KOPT-K1 (cell line): Measurements from ENCODE around the gene CFAP221.

Experiments used
- H3K27ac ChIP-seq: fragments of 200-600 bp; sonication (generic); 2 replicates; pipeline ENCODE4 v1.5.1; 2016; ENCODE audit warnings: antibody characterized with exemption, mild to moderate bottlenecking, low read depth, low read length; ENCODE audit not compliant: poor library complexity, severe bottlenecking
- H3K36me3 ChIP-seq: fragments of 200-600 bp; sonication (generic); 2 replicates; pipeline ENCODE4 v1.5.1; 2017; ENCODE audit warnings: antibody characterized with exemption, mild to moderate bottlenecking, low read length, moderate library complexity; ENCODE audit not compliant: insufficient read depth
- H3K9me3 ChIP-seq: fragments of 200-600 bp; sonication (generic); 2 replicates; pipeline ENCODE4 v1.5.1; 2017; ENCODE audit warnings: antibody characterized with exemption, low read length, mild to moderate bottlenecking; ENCODE audit not compliant: insufficient read depth, poor library complexity, severe bottlenecking

CFAP221 gene

DNA sequence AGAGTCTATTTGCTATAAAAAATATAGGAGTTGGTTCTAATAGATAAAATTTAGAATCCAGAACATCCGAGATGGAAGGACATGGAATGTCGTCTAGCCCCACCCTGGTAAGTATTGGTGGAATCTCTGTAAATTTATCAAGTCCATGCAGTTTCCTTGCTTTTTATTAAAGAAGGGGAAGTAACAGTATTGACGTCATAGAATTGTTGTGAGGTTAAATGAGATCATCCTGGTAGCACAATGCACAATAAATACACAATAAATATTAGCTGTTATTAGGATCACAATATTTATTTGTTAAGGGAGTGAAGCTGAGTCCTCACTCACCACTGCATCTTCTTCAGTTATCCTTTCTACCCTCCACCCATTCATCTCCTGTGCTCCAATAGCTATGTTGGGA lies 118.0 kb downstream of the CFAP221 start:
- H3K27ac ChIP-seq = no peak overlapping the region
- no peaks in the 10 kb centered on the region for H3K36me3 ChIP-seq
- no peaks in the 10 kb centered on the region for H3K9me3 ChIP-seq

DNA sequence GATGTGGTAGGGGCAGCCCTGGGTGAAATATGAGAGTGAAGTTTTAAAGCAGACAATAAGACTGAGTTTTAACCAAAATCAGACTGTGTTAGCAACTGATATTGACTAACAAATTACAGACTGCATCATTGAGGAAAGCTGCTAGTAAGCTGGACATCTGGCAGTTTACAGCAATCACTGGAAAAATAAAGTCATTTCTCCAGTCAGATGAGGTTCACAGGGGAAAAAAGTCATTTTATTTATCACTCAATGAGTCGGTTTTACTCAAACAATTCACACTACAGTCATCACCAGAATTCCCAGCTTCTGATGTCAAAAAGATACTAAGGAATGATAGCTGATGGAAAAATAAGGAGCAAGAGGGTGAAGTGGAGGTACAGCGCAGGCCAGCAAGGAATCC lies 124.3 kb downstream of the CFAP221 start:
- no peaks in the 10 kb centered on the region for H3K9me3 ChIP-seq

DNA sequence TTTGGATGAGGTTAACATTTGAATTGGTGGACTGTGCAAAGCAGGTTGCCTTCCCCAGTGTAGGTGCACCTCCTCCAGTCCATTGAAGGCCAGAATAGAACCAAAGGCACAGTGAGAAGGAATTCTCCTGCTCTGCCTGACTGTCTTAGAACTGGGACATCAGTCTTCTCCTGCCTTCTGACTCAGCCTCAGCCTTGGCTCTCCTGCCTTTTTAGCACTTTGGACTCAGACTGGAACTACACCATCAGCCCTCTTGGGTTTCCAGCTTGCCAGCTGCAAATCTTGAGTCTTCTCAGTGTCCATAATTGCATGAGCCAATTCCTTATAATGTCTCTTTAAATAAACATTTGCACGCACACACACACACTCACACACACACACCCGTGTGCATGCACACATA lies 126.8 kb downstream of the CFAP221 start:
- Histone ChIP-seq H3K36me3 (no peaks in the 10 kb centered on the region), H3K9me3 (no peaks in the 10 kb centered on the region), H3K27ac (no peak overlapping the region)

More for the DNA sequence above, 124.3 kb downstream of the CFAP221 start:
- H3K36me3 ChIP-seq = no peaks in the 10 kb centered on the region
- H3K27ac ChIP-seq = no peak overlapping the region

DNA sequence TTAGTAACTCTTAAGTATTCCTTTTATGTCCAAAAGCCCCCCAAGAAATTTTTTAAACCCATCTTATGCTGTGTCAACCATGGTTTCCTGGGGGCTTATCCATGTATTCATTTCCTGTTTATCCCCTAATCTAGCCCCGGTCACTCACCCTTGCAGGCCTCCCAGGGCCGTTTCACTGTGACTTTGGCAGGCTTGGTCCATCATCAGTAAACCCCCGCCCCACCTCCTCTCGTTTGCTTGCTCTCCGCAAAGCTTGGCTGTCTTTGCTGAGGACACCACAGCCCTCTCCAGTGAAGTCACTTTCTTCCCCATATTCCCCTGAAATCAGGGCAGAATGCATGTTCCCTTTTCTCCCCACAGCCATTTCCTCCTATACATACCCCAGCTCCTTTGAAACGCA lies 127.5 kb downstream of the CFAP221 start:
- Histone ChIP-seq H3K27ac (no peak overlapping the region), H3K36me3 (no peaks in the 10 kb centered on the region), H3K9me3 (no peaks in the 10 kb centered on the region)

DNA sequence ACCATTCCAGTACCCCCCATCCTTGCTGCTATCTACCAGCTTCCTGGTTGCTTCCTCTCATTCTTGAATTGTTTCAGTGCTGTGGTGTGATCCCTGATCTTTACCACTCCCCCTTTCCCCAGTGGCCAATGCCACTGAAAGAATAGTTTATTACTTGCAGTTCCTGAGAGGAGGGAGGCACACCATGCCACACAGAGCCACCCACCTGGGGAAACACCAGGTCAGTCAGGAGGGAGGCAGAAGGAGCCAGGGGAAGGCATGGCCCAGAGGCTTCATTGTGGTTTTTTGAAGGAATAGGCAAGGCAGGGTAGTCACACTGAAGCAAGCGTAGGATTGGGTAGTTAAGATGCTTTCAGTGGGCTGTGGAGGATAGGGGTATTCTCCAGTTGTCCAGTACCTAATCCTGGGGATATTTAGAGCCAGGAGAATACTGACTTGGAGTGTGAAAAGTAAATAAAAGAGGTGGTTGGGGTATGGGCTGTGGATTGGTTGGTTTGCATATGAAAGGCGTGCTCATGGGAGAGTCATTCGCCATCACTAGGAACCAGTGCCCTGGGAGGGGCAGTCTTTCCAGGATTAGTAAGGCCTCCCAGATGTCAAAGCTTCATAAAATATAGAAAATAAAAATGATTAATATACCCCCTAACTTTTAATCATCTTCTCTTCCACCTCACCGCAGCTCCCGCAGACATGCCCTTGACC lies 128.1 kb downstream of the CFAP221 start:
- Histone ChIP-seq H3K36me3 (no peaks in the 10 kb centered on the region), H3K9me3 (no peaks in the 10 kb centered on the region), H3K27ac (no peak overlapping the region)

DNA sequence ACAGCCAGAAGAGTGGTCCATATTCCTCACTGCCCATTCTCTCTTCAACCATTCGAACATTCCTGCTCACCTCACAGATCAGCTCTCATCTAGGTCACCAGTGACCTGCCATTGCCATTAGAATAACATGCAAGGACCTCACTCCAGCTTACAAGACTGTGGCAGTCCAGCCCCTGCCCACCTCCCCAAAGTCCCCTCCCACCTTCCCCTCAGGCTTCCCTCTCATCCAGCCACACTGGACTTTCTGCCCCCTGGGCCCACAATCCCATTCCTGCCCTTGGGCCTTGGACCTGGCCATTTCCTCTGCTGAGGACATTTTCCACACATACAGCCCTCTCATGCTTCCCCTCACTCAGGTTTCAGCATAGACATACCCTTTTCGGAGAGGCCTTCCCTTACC lies 129.5 kb downstream of the CFAP221 start:
- Histone ChIP-seq H3K27ac (no peak overlapping the region), H3K36me3 (no peaks in the 10 kb centered on the region), H3K9me3 (no peaks in the 10 kb centered on the region)

DNA sequence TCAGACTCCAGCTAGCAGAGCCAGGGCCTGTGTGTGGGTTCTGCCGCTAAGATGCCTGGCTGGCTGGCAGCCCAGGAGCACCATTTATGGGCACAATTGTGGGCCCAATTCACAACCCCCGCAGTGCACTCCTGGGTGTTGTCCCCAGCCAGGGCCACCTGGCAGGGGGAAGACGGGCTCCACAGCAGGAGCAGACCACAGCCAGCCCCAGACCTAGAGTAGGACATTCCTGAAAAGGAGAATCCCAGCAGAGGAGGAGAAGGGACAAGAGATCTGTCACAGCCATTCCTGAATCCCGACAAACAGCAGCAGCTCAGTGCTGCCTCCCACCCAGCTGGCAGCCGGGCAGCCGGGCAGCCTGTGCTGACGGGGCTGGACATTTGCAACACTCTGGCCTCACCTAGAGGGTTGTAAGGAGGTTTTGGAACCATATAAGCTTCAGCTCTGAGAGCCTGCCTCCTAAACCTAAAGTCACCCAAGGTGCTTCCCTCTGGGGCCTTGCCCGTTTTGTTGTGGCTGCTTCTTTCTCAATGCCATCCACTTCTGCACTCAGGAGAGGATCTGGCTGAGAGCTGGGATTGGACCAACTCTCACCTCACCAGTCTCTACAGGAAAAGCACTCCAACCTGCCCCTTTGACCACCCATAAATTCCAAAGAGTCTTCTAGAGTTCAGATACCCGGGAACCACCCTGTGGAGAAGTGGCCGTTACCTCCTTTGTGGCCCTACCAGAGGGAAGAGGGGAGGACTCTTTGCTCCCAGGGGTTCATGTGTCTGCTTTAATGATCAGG lies 130.7 kb downstream of the CFAP221 start:
- Histone ChIP-seq H3K36me3 (no peaks in the 10 kb centered on the region), H3K27ac (no peak overlapping the region), H3K9me3 (no peaks in the 10 kb centered on the region)

DNA sequence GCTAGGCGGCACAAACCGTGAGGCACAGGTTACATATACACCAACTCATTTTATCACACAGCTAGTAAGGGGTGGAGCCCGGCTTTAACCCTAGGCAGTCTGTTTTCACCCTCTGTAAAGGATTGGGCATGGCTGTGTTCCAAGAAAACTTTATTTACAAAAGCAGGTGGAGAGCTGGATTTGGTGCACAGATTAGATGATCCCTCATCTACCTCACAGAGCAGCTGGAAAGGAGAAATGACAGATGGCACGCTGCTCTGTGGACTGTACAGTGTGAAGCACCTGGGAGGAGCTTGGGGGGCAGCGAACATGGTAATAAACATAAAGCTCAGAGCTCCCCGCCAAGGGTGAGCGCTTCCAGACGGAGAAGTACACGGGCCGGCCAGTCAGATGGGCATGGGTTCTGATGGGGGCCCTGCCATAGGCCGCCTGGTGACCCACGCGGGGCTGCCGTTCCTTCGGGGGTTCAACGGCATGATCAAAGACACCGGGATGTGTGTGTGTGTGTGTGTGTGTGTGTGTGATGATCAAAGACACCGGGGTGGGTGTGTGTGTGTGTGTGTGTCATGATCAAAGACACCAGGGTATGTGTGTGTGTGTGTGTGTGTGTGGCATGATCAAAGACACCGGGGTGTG lies 133.9 kb downstream of the CFAP221 start:
- Histone ChIP-seq H3K27ac (no peak overlapping the region), H3K9me3 (no peaks in the 10 kb centered on the region)

DNA sequence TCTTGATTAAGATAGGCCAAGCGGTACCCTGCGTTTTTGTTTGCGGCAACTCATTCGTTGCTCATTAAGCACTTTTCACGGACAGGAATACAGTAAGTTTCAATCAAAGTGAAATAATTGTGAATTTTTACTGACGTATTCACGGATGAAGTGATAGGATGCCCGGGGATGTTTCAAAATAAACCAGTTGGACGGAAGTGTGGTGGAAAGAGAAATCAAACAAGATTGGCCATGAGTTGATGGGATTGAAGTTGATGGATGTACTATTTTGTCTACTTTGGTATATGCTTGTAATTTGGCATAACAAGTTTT lies 135.2 kb downstream of the CFAP221 start:
- Histone ChIP-seq H3K27ac (peak overlapping the region; percentile 59), H3K36me3 (peaks cover 12% of the 10 kb centered on the region), H3K9me3 (no peaks in the 10 kb centered on the region)

More for the DNA sequence above, 133.9 kb downstream of the CFAP221 start:
- peaks cover 12% of the 10 kb centered on the region for H3K36me3 ChIP-seq

DNA sequence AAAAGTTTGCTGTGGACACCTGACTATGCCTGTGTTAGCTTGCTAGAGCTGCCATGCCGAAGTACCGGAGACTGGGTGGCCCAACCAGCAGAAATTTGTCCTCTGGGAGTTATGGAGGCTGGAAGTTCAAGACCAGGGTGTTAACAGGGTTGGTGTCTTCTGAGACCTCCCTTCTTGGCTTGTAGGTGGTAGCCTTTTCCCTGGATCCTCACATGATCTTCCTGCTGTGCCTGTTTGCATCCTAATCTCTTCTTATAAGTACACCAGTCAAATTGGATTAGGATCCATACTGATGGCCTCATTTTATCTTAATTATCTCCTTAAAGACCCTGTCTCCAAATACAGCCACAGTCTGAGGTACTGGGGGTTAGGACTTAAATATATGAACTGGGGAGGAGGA lies 135.6 kb downstream of the CFAP221 start:
- Histone ChIP-seq H3K27ac (peak overlapping the region; percentile 59), H3K9me3 (no peaks in the 10 kb centered on the region), H3K36me3 (peaks cover 12% of the 10 kb centered on the region)

DNA sequence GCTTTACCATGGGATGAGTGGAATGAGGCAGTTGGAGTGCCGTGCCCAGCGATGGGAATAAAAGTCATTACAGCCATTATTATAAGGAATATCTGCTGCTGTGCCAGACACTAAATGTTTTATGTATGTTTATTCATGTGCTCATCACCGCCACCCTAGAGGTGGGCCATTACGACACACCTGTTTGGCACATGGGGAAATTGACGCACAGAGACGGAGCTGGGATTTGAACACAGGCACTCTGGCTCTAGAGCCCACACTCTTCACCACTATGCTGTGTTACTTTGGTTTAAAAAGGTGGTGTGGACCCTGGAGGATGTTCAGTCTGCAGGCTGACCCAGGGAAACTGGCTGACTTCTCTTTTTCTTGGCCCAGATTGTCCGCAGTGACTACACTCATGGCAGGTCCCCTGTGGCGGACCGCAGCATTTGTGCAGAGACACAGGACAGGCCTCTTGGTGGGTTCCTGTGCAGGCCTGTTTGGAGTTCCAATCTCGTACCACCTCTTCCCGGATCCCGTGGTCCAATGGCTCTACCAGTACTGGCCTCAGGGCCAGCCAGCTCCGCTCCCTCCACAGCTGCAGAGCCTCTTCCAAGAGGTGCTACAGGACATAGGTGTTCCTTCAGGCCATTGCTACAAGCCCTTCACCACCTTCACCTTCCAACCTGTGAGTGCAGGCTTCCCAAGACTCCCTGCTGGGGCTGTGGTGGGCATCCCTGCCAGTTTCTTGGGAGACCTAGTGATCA lies 136.4 kb downstream of the CFAP221 start:
- H3K9me3 ChIP-seq = no peaks in the 10 kb centered on the region
- no peak overlapping the region for H3K27ac ChIP-seq
- H3K36me3 ChIP-seq = peaks cover 12% of the 10 kb centered on the region

DNA sequence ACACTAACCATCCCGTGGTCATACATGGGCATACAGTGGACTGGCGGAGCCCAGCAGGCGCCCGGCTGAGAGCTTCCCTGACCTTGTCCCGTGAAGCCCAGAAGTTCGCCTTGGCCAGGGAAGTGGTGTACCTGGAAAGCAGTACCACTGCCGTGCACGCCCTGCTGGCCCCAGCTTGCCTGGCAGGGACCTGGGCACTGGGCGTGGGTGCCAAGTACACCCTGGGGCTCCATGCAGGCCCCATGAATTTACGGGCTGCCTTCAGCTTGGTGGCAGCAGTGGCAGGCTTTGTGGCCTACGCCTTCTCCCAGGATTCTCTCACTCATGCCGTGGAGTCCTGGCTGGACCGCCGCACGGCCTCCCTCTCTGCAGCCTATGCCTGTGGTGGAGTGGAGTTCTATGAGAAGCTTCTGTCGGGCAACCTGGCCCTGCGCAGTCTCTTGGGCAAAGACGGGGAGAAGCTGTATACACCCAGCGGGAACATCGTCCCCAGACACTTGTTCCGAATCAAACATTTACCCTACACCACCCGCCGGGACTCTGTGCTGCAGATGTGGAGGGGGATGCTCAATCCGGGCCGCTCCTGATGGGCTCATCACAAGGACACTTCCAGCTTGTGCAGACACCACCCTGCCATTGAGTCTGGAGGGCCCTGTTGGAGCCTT lies 137.1 kb downstream of the CFAP221 start:
- Histone ChIP-seq H3K27ac (no peak overlapping the region), H3K36me3 (peaks cover 12% of the 10 kb centered on the region)

DNA sequence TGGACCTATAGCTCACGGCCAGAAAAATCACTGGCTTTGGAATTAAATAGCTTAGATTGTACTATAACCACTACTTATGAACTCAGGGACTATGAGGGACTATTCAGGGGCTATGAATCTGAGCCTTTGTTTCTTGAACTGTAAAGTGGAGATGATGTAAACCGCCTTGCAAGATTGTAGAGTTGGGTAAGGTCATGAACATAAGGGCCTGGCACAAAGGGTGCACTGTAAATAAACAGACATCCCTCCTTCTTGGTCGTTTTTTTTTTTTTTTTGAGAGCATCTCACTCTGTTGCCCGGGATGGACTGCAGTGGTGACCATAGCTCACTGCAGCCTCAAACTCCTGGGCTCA lies 137.6 kb downstream of the CFAP221 start:
- no peaks in the 10 kb centered on the region for H3K9me3 ChIP-seq
- H3K36me3 ChIP-seq = peaks cover 12% of the 10 kb centered on the region
- H3K27ac ChIP-seq = no peak overlapping the region

More for the DNA sequence above, 137.1 kb downstream of the CFAP221 start:
- H3K9me3 ChIP-seq = no peaks in the 10 kb centered on the region

DNA sequence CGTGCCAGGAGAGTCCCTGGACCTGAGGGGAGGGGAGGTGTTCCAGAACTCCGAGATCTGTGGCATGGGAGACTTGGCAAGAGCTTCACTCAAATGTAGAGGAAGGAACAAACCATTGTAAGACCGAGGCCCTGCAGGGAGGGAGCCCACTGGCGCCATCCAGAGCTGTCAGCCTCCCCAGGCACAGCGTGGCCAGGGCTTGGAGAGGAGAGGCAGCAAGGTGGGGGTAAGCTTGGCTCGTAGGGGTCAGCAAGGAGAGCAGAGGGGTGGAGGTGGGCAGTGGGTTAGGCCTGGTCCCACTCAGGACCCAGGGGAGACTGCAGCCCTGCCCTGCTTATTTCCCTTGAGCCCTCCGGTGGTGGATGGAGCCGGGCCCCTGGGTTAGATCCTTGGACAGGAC lies 138.3 kb downstream of the CFAP221 start:
- Histone ChIP-seq H3K27ac (no peak overlapping the region), H3K9me3 (no peaks in the 10 kb centered on the region)

More for the DNA sequence above, 138.3 kb downstream of the CFAP221 start:
- H3K36me3 ChIP-seq = peaks cover 12% of the 10 kb centered on the region
